ENCODE results near the gene FGF1. TPM values are rescaled to one million over a fixed set of nuclear protein-coding genes. Genes with fewer than 3 reads are reported as not detected.

The FGF1 gene
- total RNA-seq, 1 donor = not detected

DNA sequence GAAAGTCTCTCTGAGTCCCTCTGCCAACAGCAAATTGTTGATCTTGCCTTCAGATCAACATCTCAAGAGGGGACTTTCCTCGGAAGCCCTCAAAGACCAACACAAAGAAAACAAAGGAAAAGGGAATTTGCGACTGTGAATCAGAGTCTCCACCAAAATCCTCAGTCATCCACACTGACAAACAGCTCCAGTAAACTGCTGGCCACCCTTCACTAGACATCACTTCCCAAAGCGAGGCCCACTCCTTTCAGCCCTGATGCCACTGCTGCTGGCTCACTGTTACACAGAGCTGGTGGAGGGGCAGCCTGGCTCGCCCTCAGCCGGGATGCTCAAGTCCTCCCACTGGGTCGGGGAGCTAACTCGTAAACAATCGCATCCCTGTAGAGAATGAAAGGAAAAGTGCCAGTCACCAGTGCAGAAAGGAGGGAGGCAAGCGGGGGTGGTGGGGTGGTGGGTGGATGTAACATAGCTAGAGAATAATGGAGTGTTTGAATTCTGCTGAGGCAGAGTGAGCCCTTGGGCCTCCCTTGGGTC, 1.3 kb downstream of the FGF1 start:
- Histone ChIP-seq H3K9me3 (ENCODE audit: low read depth, low read length) (no peaks in the 10 kb centered on the region), H3K27me3 (ENCODE audit: insufficient read depth, low read length) (peaks cover 2% of the 10 kb centered on the region), H3K4me1 (ENCODE audit: insufficient read depth, low read length) (no peaks in the 10 kb centered on the region), H3K4me3 (ENCODE audit: low read length) (no peak overlapping the region)

GRCh38 chr5:142683881-142684505, 1.9 kb downstream of the FGF1 start:
- H3K4me1 ChIP-seq (ENCODE audit: insufficient read depth, low read length) = no peaks in the 10 kb centered on the region
- H3K4me3 ChIP-seq (ENCODE audit: low read length) = no peak overlapping the region
- no peaks in the 10 kb centered on the region for H3K9me3 ChIP-seq (ENCODE audit: low read depth, low read length)
- peaks cover 2% of the 10 kb centered on the region for H3K27me3 ChIP-seq (ENCODE audit: insufficient read depth, low read length)

GRCh38 chr5:142683116-142683515, 2.8 kb downstream of the FGF1 start:
- Histone ChIP-seq H3K9me3 (ENCODE audit: low read depth, low read length) (no peaks in the 10 kb centered on the region), H3K4me3 (ENCODE audit: low read length) (no peak overlapping the region), H3K4me1 (ENCODE audit: insufficient read depth, low read length) (no peaks in the 10 kb centered on the region), H3K27me3 (ENCODE audit: insufficient read depth, low read length) (no peaks in the 10 kb centered on the region)

GRCh38 chr5:142680605-142681259, 5.2 kb downstream of the FGF1 start:
- Histone ChIP-seq H3K4me3 (ENCODE audit: low read length) (no peak overlapping the region), H3K27me3 (ENCODE audit: insufficient read depth, low read length) (no peaks in the 10 kb centered on the region), H3K4me1 (ENCODE audit: insufficient read depth, low read length) (no peaks in the 10 kb centered on the region), H3K9me3 (ENCODE audit: low read depth, low read length) (no peaks in the 10 kb centered on the region)

DNA sequence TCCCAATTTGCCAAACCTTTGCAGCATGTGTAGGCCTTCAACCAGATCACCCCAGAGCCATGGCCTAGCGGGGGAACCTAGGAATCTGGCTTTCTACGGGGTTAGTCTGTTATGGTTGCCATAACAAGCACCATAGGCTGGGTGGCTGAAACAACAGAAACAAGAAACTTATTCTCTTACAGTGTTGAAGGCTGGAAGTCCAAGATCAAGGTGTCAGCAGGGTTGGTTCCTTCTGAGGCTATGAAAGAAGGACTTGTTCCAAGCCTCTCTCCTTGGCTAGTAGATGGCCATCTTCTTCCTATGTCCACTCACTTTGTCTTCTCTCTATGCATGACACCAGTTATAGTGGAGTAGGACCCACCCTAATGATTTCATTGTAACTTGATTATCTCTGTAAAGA, 6.1 kb downstream of the FGF1 start:
- no peaks in the 10 kb centered on the region for H3K9me3 ChIP-seq (ENCODE audit: low read depth, low read length)
- H3K4me1 ChIP-seq (ENCODE audit: insufficient read depth, low read length) = no peaks in the 10 kb centered on the region
- no peaks in the 10 kb centered on the region for H3K27me3 ChIP-seq (ENCODE audit: insufficient read depth, low read length)
- no peak overlapping the region for H3K4me3 ChIP-seq (ENCODE audit: low read length)

- H3K27me3 ChIP-seq (ENCODE audit: insufficient read depth, low read length) = no peaks in the 10 kb centered on the region
- no peak overlapping the region for H3K4me3 ChIP-seq (ENCODE audit: low read length)
- H3K9me3 ChIP-seq (ENCODE audit: low read depth, low read length) = no peaks in the 10 kb centered on the region
- H3K4me1 ChIP-seq (ENCODE audit: insufficient read depth, low read length) = no peaks in the 10 kb centered on the region
Measured at GRCh38 chr5:142678529-142678928, 7.4 kb downstream of the FGF1 start.

- H3K4me3 ChIP-seq (ENCODE audit: low read length) = no peak overlapping the region
- H3K4me1 ChIP-seq (ENCODE audit: insufficient read depth, low read length) = no peaks in the 10 kb centered on the region
- no peaks in the 10 kb centered on the region for H3K27me3 ChIP-seq (ENCODE audit: insufficient read depth, low read length)
- no peaks in the 10 kb centered on the region for H3K9me3 ChIP-seq (ENCODE audit: low read depth, low read length)
Measured at GRCh38 chr5:142677198-142677597, 8.7 kb downstream of the FGF1 start.

GRCh38 chr5:142676318-142676717, 9.6 kb downstream of the FGF1 start:
- Histone ChIP-seq H3K9me3 (ENCODE audit: low read depth, low read length) (no peaks in the 10 kb centered on the region), H3K4me1 (ENCODE audit: insufficient read depth, low read length) (no peaks in the 10 kb centered on the region), H3K4me3 (ENCODE audit: low read length) (no peak overlapping the region), H3K27me3 (ENCODE audit: insufficient read depth, low read length) (no peaks in the 10 kb centered on the region)

- H3K4me3 ChIP-seq (ENCODE audit: low read length) = no peak overlapping the region
- H3K4me1 ChIP-seq (ENCODE audit: insufficient read depth, low read length) = no peaks in the 10 kb centered on the region
- no peaks in the 10 kb centered on the region for H3K9me3 ChIP-seq (ENCODE audit: low read depth, low read length)
- no peaks in the 10 kb centered on the region for H3K27me3 ChIP-seq (ENCODE audit: insufficient read depth, low read length)
Measured at GRCh38 chr5:142674531-142675469, 11.1 kb downstream of the FGF1 start.

DNA sequence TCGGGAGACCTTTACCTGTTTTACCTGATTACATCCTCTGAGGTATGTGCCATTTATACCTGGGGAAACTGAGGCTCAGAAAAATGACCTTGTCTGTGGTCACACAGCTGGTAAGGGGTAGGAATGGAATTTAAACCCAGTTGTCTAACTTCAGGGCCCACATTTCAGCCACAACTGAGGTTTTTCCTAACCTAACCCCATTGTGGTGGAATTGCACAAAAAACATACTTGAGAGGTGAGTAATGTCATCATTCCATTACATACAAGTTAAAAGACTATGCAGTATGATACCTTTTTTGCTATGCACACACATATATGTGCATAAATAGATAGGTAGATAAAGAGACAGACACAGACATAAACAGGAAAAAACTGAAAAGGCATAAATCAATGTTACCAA, 14.1 kb downstream of the FGF1 start:
- no peaks in the 10 kb centered on the region for H3K4me1 ChIP-seq (ENCODE audit: insufficient read depth, low read length)
- no peaks in the 10 kb centered on the region for H3K27me3 ChIP-seq (ENCODE audit: insufficient read depth, low read length)
- no peaks in the 10 kb centered on the region for H3K9me3 ChIP-seq (ENCODE audit: low read depth, low read length)
- no peak overlapping the region for H3K4me3 ChIP-seq (ENCODE audit: low read length)

- H3K27me3 ChIP-seq (ENCODE audit: insufficient read depth, low read length) = no peaks in the 10 kb centered on the region
- H3K4me1 ChIP-seq (ENCODE audit: insufficient read depth, low read length) = no peaks in the 10 kb centered on the region
- H3K9me3 ChIP-seq (ENCODE audit: low read depth, low read length) = no peaks in the 10 kb centered on the region
- no peak overlapping the region for H3K4me3 ChIP-seq (ENCODE audit: low read length)
Measured at GRCh38 chr5:142671266-142671665, 14.6 kb downstream of the FGF1 start.

- no peak overlapping the region for H3K4me3 ChIP-seq (ENCODE audit: low read length)
- H3K4me1 ChIP-seq (ENCODE audit: insufficient read depth, low read length) = no peaks in the 10 kb centered on the region
- no peaks in the 10 kb centered on the region for H3K27me3 ChIP-seq (ENCODE audit: insufficient read depth, low read length)
- no peaks in the 10 kb centered on the region for H3K9me3 ChIP-seq (ENCODE audit: low read depth, low read length)
Measured at GRCh38 chr5:142670804-142671203, 15.1 kb downstream of the FGF1 start.

DNA sequence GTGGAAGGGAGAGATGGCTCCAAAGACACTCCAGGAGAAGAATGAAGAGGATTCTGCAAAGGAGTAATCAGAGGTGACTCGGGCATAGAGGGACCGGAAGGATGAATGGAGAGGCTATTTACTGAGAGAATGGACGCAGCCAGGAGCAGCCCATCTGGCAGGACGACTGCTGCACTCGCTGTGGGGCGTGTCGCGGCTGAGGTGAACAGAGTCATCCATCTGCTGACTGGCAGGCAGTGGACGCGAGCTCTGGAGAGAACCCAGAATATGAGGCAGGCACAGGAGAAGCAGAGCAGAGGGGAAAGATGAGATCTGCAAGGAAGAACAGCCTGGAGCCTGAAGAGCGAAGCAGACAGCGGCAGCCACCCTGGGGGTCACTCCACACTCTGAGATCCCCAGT, 16.4 kb downstream of the FGF1 start:
- H3K9me3 ChIP-seq (ENCODE audit: low read depth, low read length) = no peaks in the 10 kb centered on the region

GRCh38 chr5:142668336-142668735, 17.6 kb downstream of the FGF1 start:
- no peaks in the 10 kb centered on the region for H3K4me1 ChIP-seq (ENCODE audit: insufficient read depth, low read length)
- H3K4me3 ChIP-seq (ENCODE audit: low read length) = no peak overlapping the region
- no peaks in the 10 kb centered on the region for H3K9me3 ChIP-seq (ENCODE audit: low read depth, low read length)
- H3K27me3 ChIP-seq (ENCODE audit: insufficient read depth, low read length) = no peaks in the 10 kb centered on the region

More for the DNA sequence above, 16.4 kb downstream of the FGF1 start:
- Histone ChIP-seq H3K4me3 (ENCODE audit: low read length) (no peak overlapping the region), H3K27me3 (ENCODE audit: insufficient read depth, low read length) (no peaks in the 10 kb centered on the region), H3K4me1 (ENCODE audit: insufficient read depth, low read length) (no peaks in the 10 kb centered on the region)

DNA sequence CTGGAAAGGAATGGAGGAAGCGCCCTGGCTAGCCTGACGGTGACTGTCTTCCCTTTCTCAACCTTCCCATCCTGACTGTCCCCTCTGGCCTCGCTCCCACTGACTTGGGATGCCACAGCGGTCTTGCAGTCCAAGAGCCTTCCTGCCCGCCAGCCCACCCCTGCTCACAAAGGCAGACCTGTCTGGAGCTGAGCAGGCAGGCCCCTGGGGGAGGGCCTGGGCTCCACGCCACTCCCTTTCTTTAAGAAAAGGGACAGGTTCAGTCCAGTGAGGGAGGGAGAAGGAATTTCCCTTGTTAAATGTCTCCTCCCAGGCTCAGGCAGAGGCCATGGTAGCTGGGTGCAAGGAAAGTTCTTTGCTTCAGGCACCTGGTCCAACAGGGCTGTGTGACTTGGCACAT, 18.1 kb downstream of the FGF1 start:
- Histone ChIP-seq H3K27me3 (ENCODE audit: insufficient read depth, low read length) (no peaks in the 10 kb centered on the region), H3K4me1 (ENCODE audit: insufficient read depth, low read length) (no peaks in the 10 kb centered on the region), H3K9me3 (ENCODE audit: low read depth, low read length) (no peaks in the 10 kb centered on the region), H3K4me3 (ENCODE audit: low read length) (no peak overlapping the region)
